GM23338 (cell line): Measurements from ENCODE around the gene SLC9A9. TPM values are rescaled to one million over a fixed set of nuclear protein-coding genes. Genes with fewer than 3 reads are reported as not detected.
A peak's percentile ranks its signal among the peaks of the same experiment; 100 is the strongest.
"Not testable (repeated sequence)": the region's sequence is repeated elsewhere in the genome, so short reads cannot be mapped to it uniquely, and the experiment has no call there.

ENCODE experiments used
- ATAC-seq: fragments of 200-7000 bp; cut with Tn5 transposase; 3 replicates; pipeline ENCODE4 v1.9.1; 2020
- DNase-seq: peaks from one replicate; pipeline ENCODE4 v3.0.0-alpha.2; 2015; ENCODE audit warnings: low spot score
- H2AFZ ChIP-seq: fragments of 200-600 bp; sonication (generic); 2 replicates; pipeline ENCODE4 v1.8.0; 2016; ENCODE audit warnings: antibody characterized with exemption, mild to moderate bottlenecking, moderate library complexity
- H3F3A ChIP-seq: fragments of 200-600 bp; sonication (generic); replicated peaks from 2 replicates; pipeline ENCODE4 v1.8.0; 2017; ENCODE audit warnings: antibody characterized with exemption, mixed run types, low read depth
- H3K27ac ChIP-seq: fragments of 200-600 bp; sonication (generic); 2 replicates; pipeline ENCODE4 v1.6.1; 2016; ENCODE audit warnings: low read depth
- H3K27me3 ChIP-seq: fragments of 200-600 bp; sonication (generic); 2 replicates; pipeline ENCODE4 v1.8.0; 2016; ENCODE audit warnings: mild to moderate bottlenecking, mixed run types, moderate library complexity; ENCODE audit not compliant: insufficient read depth
- H3K36me3 ChIP-seq: fragments of 200-600 bp; sonication (generic); 2 replicates; pipeline ENCODE4 v1.8.0; 2016; ENCODE audit warnings: mild to moderate bottlenecking; ENCODE audit not compliant: insufficient read depth
- H3K4me1 ChIP-seq: fragments of 200-600 bp; sonication (generic); 2 replicates; pipeline ENCODE4 v1.8.0; 2016; ENCODE audit warnings: mild to moderate bottlenecking, moderate library complexity; ENCODE audit not compliant: insufficient read depth
- H3K4me2 ChIP-seq: fragments of 200-600 bp; sonication (generic); 2 replicates; pipeline ENCODE4 v1.7.1; 2017; ENCODE audit warnings: mixed run types
- H3K4me3 ChIP-seq: fragments of 200-600 bp; sonication (generic); 2 replicates; pipeline ENCODE4 v1.6.1; 2016; ENCODE audit warnings: mixed run types
- H3K79me2 ChIP-seq: fragments of 200-600 bp; sonication (generic); replicated peaks from 2 replicates; pipeline ENCODE4 v1.8.0; 2017; ENCODE audit warnings: mild to moderate bottlenecking; ENCODE audit not compliant: insufficient read depth
- H3K9me2 ChIP-seq: fragments of 200-600 bp; sonication (generic); 2 replicates; pipeline ENCODE4 v1.8.0; 2017; ENCODE audit not compliant: insufficient read depth
- H4K20me1 ChIP-seq: fragments of 200-600 bp; sonication (generic); replicated peaks from 2 replicates; pipeline ENCODE4 v1.8.0; 2017; ENCODE audit warnings: mild to moderate bottlenecking; ENCODE audit not compliant: insufficient read depth
- H3K27ac Mint-ChIP-seq: 2 replicates; pipeline ENCODE4 v1.8.0; 2020; ENCODE audit warnings: inconsistent platforms, mild to moderate bottlenecking, moderate library complexity, mixed read lengths
- H3K27me3 Mint-ChIP-seq: 3 replicates; pipeline ENCODE4 v1.8.0; 2022; ENCODE audit warnings: low read depth, mild to moderate bottlenecking, moderate library complexity, mixed read lengths, inconsistent platforms; ENCODE audit not compliant: insufficient read depth, poor library complexity
- H3K36me3 Mint-ChIP-seq: 3 replicates; pipeline ENCODE4 v1.8.0; 2021; ENCODE audit warnings: low read depth, mild to moderate bottlenecking, inconsistent platforms, moderate library complexity, mixed read lengths
- H3K4me1 Mint-ChIP-seq: 3 replicates; pipeline ENCODE4 v1.8.0; 2020; ENCODE audit warnings: mild to moderate bottlenecking, inconsistent platforms, mixed read lengths
- H3K4me3 Mint-ChIP-seq: 3 replicates; pipeline ENCODE4 v1.8.0; 2021; ENCODE audit warnings: moderate library complexity, mild to moderate bottlenecking, inconsistent platforms, mixed read lengths
- H3K9me3 Mint-ChIP-seq: 3 replicates; pipeline ENCODE4 v1.8.0; 2020; ENCODE audit warnings: moderate library complexity, mild to moderate bottlenecking, inconsistent platforms, mixed read lengths
- CREB1 ChIP-seq: fragments of 250-450 bp; sonication (Bioruptor Pico); IDR thresholded peaks from 2 replicates; pipeline ENCODE4 v1.5.0; 2020; ENCODE audit warnings: low read depth, mild to moderate bottlenecking, moderate library complexity
- JUNB ChIP-seq: IDR thresholded peaks from one replicate; pipeline ENCODE4 v1.6.1; 2016; ENCODE audit warnings: antibody characterized with exemption; ENCODE audit not compliant: unreplicated experiment
- POLR2AphosphoS5 ChIP-seq: IDR thresholded peaks from 2 replicates; pipeline ENCODE4 v1.6.1; 2016; ENCODE audit warnings: antibody characterized with exemption, low read depth
- ZNF331 ChIP-seq: fragments of 250-450 bp; sonication (Bioruptor Pico); IDR thresholded peaks from 2 replicates; pipeline ENCODE4 v1.5.0; 2020; ENCODE audit warnings: low read depth, mild to moderate bottlenecking, moderate library complexity
- polyA plus RNA-seq: library from polyadenylated mRNA; unstranded; fragments of >200 nt; fragmentation: Nextera tagmentation; extraction: Ambion mirVana; gene quantifications from 2 replicates; pipeline ENCODE4 v1.2.1, GENCODE V29; 2016
- total RNA-seq: library from RNA; depleted of rRNA; stranded (reverse); fragments of >200 nt; shearing (Covaris generic); gene quantifications from 2 replicates; pipeline ENCODE4 v1.2.3, GENCODE V29; 2014
- TF ChIP-seq, protein P1 (sequence below), 2 experiments: fragments of 200-600 bp in 1 of 2; sonication (generic) in 1 of 2; conservative IDR thresholded peaks; 2 replicates each; pipeline versions ENCODE4 v1.5.1 to v1.6.1; 2016 to 2017; ENCODE audit warnings: antibody characterized with exemption in 2 of 2, low read depth in 2 of 2, mild to moderate bottlenecking in 2 of 2, moderate library complexity in 1 of 2
- TF ChIP-seq, protein P2 (sequence below): fragments of 250-450 bp; sonication (Bioruptor Pico); IDR thresholded peaks from 2 replicates; pipeline ENCODE4 v1.5.0; 2020; ENCODE audit warnings: mild to moderate bottlenecking, moderate library complexity

SLC9A9 gene
- total and polyA plus RNA-seq, 2 experiments from 2014 or later: 1.3 to 1.6 TPM

DNA sequence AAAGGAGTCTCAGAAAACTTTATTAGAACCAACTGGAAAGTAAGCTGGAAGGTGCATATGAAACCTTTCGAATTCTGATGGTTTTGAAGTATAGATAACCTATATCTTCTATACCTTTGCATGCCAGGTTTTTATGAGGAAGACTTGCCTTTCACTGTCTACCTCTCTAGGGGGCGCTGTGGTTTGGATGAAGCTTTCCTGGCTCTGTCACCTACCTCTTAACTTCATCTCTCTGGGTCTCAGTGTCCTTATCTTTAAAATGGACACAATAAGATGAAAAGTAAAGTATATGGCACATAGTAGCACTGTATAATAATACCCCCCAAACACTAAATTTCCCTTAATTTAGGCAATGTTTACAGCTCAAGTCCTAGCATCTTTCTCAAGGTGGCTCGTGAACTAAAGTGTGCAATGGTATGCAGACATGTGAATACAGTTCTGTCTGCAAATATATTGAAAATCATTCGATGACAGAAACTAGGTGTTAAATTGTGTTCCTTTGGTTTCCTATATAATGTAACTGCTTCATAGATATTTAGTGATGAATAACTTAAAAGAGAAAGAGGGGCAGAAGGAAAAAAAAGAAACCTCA lies 414.4 kb downstream of the SLC9A9 start:
- peaks cover 2% of the 10 kb centered on the region for H3K27me3 Mint-ChIP-seq
- Histone ChIP-seq H3K79me2 (no peaks in the 10 kb centered on the region), H3K27me3 (no peaks in the 10 kb centered on the region), H3K4me1 (peaks cover 11% of the 10 kb centered on the region), H3K4me2 (no peak overlapping the region), H3K36me3 (no peaks in the 10 kb centered on the region), H3K27ac (no peak overlapping the region), H3K4me3 (no peak overlapping the region), H2AFZ (no peak overlapping the region), H4K20me1 (no peaks in the 10 kb centered on the region), H3K9me2 (no peaks in the 10 kb centered on the region), H3F3A (no peaks in the 10 kb centered on the region)
- no peak overlapping the region for H3K27ac Mint-ChIP-seq
- TF ChIP-seq, protein P1, sequence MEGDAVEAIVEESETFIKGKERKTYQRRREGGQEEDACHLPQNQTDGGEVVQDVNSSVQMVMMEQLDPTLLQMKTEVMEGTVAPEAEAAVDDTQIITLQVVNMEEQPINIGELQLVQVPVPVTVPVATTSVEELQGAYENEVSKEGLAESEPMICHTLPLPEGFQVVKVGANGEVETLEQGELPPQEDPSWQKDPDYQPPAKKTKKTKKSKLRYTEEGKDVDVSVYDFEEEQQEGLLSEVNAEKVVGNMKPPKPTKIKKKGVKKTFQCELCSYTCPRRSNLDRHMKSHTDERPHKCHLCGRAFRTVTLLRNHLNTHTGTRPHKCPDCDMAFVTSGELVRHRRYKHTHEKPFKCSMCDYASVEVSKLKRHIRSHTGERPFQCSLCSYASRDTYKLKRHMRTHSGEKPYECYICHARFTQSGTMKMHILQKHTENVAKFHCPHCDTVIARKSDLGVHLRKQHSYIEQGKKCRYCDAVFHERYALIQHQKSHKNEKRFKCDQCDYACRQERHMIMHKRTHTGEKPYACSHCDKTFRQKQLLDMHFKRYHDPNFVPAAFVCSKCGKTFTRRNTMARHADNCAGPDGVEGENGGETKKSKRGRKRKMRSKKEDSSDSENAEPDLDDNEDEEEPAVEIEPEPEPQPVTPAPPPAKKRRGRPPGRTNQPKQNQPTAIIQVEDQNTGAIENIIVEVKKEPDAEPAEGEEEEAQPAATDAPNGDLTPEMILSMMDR (conservative IDR thresholded peaks at IDR 0.05; ENCODE audit: low read depth in 2 of 2): peak; percentile 82 to 94
- no peak for TF ChIP-seq CREB1 (CRISPR knock-in tag)
- no peak for TF ChIP-seq ZNF331 (CRISPR knock-in tag)
- TF ChIP-seq POLR2AphosphoS5: no peak
- TF ChIP-seq, protein P2, sequence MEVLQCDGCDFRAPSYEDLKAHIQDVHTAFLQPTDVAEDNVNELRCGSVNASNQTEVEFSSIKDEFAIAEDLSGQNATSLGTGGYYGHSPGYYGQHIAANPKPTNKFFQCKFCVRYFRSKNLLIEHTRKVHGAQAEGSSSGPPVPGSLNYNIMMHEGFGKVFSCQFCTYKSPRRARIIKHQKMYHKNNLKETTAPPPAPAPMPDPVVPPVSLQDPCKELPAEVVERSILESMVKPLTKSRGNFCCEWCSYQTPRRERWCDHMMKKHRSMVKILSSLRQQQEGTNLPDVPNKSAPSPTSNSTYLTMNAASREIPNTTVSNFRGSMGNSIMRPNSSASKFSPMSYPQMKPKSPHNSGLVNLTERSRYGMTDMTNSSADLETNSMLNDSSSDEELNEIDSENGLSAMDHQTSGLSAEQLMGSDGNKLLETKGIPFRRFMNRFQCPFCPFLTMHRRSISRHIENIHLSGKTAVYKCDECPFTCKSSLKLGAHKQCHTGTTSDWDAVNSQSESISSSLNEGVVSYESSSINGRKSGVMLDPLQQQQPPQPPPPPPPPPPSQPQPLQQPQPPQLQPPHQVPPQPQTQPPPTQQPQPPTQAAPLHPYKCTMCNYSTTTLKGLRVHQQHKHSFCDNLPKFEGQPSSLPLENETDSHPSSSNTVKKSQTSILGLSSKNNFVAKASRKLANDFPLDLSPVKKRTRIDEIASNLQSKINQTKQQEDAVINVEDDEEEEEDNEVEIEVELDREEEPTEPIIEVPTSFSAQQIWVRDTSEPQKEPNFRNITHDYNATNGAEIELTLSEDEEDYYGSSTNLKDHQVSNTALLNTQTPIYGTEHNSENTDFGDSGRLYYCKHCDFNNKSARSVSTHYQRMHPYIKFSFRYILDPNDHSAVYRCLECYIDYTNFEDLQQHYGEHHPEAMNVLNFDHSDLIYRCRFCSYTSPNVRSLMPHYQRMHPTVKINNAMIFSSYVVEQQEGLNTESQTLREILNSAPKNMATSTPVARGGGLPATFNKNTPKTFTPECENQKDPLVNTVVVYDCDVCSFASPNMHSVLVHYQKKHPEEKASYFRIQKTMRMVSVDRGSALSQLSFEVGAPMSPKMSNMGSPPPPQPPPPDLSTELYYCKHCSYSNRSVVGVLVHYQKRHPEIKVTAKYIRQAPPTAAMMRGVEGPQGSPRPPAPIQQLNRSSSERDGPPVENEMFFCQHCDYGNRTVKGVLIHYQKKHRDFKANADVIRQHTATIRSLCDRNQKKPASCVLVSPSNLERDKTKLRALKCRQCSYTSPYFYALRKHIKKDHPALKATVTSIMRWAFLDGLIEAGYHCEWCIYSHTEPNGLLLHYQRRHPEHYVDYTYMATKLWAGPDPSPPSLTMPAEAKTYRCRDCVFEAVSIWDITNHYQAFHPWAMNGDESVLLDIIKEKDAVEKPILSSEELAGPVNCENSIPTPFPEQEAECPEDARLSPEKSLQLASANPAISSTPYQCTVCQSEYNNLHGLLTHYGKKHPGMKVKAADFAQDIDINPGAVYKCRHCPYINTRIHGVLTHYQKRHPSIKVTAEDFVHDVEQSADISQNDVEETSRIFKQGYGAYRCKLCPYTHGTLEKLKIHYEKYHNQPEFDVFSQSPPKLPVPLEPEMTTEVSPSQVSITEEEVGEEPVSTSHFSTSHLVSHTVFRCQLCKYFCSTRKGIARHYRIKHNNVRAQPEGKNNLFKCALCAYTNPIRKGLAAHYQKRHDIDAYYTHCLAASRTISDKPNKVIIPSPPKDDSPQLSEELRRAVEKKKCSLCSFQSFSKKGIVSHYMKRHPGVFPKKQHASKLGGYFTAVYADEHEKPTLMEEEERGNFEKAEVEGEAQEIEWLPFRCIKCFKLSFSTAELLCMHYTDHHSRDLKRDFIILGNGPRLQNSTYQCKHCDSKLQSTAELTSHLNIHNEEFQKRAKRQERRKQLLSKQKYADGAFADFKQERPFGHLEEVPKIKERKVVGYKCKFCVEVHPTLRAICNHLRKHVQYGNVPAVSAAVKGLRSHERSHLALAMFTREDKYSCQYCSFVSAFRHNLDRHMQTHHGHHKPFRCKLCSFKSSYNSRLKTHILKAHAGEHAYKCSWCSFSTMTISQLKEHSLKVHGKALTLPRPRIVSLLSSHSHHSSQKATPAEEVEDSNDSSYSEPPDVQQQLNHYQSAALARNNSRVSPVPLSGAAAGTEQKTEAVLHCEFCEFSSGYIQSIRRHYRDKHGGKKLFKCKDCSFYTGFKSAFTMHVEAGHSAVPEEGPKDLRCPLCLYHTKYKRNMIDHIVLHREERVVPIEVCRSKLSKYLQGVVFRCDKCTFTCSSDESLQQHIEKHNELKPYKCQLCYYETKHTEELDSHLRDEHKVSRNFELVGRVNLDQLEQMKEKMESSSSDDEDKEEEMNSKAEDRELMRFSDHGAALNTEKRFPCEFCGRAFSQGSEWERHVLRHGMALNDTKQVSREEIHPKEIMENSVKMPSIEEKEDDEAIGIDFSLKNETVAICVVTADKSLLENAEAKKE (CRISPR knock-in tag): no peak
- no peak for TF ChIP-seq JUNB
- H3K4me1 Mint-ChIP-seq: peaks cover 26% of the 10 kb centered on the region
- peak; percentile 77 for DNase-seq
- no peaks in the 10 kb centered on the region for H3K9me3 Mint-ChIP-seq
- no peak overlapping the region for H3K4me3 Mint-ChIP-seq
- H3K36me3 Mint-ChIP-seq: no peaks in the 10 kb centered on the region
- ATAC-seq: peak; percentile 39; the same call in 1 of the 3 replicates

DNA sequence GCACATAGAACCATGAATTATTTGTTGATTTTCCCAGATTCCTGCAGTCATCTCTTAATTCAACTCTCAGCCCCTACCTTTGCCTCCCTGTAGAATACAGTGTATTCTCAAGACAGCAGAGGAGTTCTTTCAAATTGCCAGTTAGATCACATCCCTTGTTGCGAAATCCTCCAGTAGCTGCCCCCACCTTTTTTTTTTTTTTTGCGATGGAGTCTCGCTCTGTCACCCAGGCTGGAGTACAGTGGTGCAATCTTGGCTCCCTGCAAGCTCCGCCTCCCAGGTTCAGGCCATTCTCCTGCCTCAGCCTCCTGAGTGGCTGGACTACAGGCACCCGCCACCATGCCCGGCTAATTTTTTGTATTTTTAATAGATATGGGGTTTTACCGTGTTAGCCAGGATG lies 417.0 kb downstream of the SLC9A9 start:
- H3K4me3 Mint-ChIP-seq, ATAC-seq, H3F3A ChIP-seq, H3K36me3 ChIP-seq, H3K4me3 ChIP-seq, H3K27ac ChIP-seq, H3K36me3 Mint-ChIP-seq, H3K9me2 ChIP-seq, H4K20me1 ChIP-seq, H3K9me3 Mint-ChIP-seq, H3K79me2 ChIP-seq, H3K27ac Mint-ChIP-seq, H3K4me2 ChIP-seq, DNase-seq, H2AFZ ChIP-seq, H3K27me3 ChIP-seq, H3K27me3 Mint-ChIP-seq: not testable (repeated sequence)
- peaks cover 11% of the 10 kb centered on the region for H3K4me1 ChIP-seq
- peaks cover 26% of the 10 kb centered on the region for H3K4me1 Mint-ChIP-seq
